Left lung (tissue), 10 donors: Measurements from ENCODE around the gene MDH1. TPM values are rescaled to one million over a fixed set of nuclear protein-coding genes. Genes with fewer than 3 reads are reported as not detected.

Experiments used
- ATAC-seq: fragments of 200-7000 bp; cut with Tn5 transposase; one replicate; pipeline ENCODE4 v1.9.1; 2020; ENCODE audit warnings: moderate library complexity
- DNase-seq, 4 donors: peaks; one replicate each; pipeline ENCODE4 v3.0.0-alpha.2; 2013 to 2020
- H3K27ac ChIP-seq, 2 donors: fragments of 200-600 bp; sonication (generic) in 1 of 2; one replicate each; pipeline versions ENCODE4 v1.5.0 to v1.8.0; 2020 to 2021
- H3K27me3 ChIP-seq, 2 donors: fragments of 200-600 bp; sonication (generic) in 1 of 2; one replicate each; pipeline versions ENCODE4 v1.5.0 to v1.8.0; 2020 to 2021
- H3K36me3 ChIP-seq, 2 donors: fragments of 200-600 bp; sonication (generic) in 1 of 2; one replicate each; pipeline versions ENCODE4 v1.5.0 to v1.8.0; 2020 to 2021
- H3K4me1 ChIP-seq, 2 donors: fragments of 200-600 bp; one replicate each; pipeline ENCODE4 v1.8.0; 2021
- H3K4me3 ChIP-seq, 2 donors: fragments of 200-600 bp; sonication (generic) in 1 of 2; one replicate each; pipeline versions ENCODE4 v1.5.0 to v1.8.0; 2020 to 2021; ENCODE audit warnings: mild to moderate bottlenecking in 1 of 2
- H3K9me3 ChIP-seq, 2 donors: fragments of 200-600 bp; sonication (generic) in 1 of 2; one replicate each; pipeline versions ENCODE4 v1.5.0 to v1.8.0; 2020 to 2021
- CTCF ChIP-seq, 2 donors: fragments of 200-600 bp; sonication (generic) in 1 of 2; IDR thresholded peaks; one replicate each; pipeline versions ENCODE4 v1.5.0 to v1.8.0; 2021; ENCODE audit warnings: antibody characterized with exemption in 2 of 2
- intact Hi-C, 2 donors: fragments of 100-400 bp; cut with DNase I; formaldehyde crosslinking; loops; one replicate each; pipeline versions ENCODE4 v1.11.2 to v1.14.2; 2022
- polyA plus RNA-seq, 6 donors: library from polyadenylated mRNA; unstranded; fragments of 120-200 nt; gene quantifications; one replicate each; pipeline ENCODE4 v1.2.1, GENCODE V29; 2013; ENCODE audit not compliant: insufficient read length in 6 of 6
- total RNA-seq, 2 donors: library from RNA; stranded (reverse); fragmentation: NEBNext Ultra II Directional; extraction: Animal tissue kit (Norgen Biotek cat#: 25700); gene quantifications; one replicate each; pipeline ENCODE4 v1.2.1, GENCODE V29; 2021
- donor health status: DM: no; HTN: yes; CAD: no.
- donor health status: DM: no; HTN: no; CAD: no.

The MDH1 gene
- total and polyA plus RNA-seq, 8 donors: 129 to 229 (median 191) TPM

GRCh38 chr2:63610525-63610924 is 21.8 kb downstream of the MDH1 start:
- TF ChIP-seq CTCF (IDR thresholded peaks at IDR 0.05): no peak
- intact Hi-C loops: no loop called here
- ATAC-seq (no peak), DNase-seq (no peak)
- no peaks in the 10 kb centered on the region for H3K9me3 ChIP-seq
- no peaks in the 10 kb centered on the region for H3K27me3 ChIP-seq
- H3K27ac ChIP-seq: no peak overlapping the region
- H3K4me3 ChIP-seq: no peak overlapping the region
- no peaks in the 10 kb centered on the region for H3K4me1 ChIP-seq
- H3K36me3 ChIP-seq: peaks cover 0 to 25% of the 10 kb centered on the region in 2 donors

GRCh38 chr2:63613391-63613901 is 24.7 kb downstream of the MDH1 start:
- Histone ChIP-seq H3K4me3 (no peak overlapping the region), H3K4me1 (no peaks in the 10 kb centered on the region), H3K27me3 (no peaks in the 10 kb centered on the region), H3K27ac (no peak overlapping the region), H3K36me3 (no peaks in the 10 kb centered on the region), H3K9me3 (no peaks in the 10 kb centered on the region)
- intact Hi-C loops: no loop called here
- no peak for ATAC-seq
- TF ChIP-seq CTCF (IDR thresholded peaks at IDR 0.05): no peak
- DNase-seq: no peak

DNA sequence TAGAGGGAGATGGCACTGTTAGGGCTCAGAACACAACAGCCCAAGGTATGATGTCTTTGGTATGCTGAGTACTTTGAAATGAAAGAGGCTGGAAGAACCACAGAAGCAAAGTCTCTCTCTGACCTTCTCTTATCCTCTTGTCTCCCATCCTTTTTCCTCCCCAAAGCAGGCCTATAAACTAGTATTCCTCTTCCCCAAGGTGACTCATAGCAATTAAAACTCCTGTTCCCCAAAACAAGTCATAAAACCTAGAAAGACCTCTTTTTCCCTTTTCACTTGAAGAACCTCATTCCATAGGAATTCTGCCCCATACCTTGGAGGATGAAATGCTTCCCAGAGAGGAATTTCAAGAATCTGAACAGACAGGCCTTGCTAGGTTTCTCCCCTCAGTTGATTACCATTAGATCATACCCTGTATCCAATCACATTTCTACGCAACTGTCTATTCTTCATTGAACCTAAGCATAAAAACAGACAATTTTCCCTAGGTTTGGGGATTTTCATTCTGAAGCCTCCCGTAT is 25.7 kb downstream of the MDH1 start:
- H3K9me3 ChIP-seq: no peaks in the 10 kb centered on the region
- TF ChIP-seq CTCF (IDR thresholded peaks at IDR 0.05): no peak
- H3K27ac ChIP-seq: no peak overlapping the region
- no peaks in the 10 kb centered on the region for H3K4me1 ChIP-seq
- DNase-seq (no peak), ATAC-seq (no peak)
- H3K4me3 ChIP-seq: no peak overlapping the region
- no peaks in the 10 kb centered on the region for H3K27me3 ChIP-seq
- intact Hi-C loops: no loop called here
- no peaks in the 10 kb centered on the region for H3K36me3 ChIP-seq

DNA sequence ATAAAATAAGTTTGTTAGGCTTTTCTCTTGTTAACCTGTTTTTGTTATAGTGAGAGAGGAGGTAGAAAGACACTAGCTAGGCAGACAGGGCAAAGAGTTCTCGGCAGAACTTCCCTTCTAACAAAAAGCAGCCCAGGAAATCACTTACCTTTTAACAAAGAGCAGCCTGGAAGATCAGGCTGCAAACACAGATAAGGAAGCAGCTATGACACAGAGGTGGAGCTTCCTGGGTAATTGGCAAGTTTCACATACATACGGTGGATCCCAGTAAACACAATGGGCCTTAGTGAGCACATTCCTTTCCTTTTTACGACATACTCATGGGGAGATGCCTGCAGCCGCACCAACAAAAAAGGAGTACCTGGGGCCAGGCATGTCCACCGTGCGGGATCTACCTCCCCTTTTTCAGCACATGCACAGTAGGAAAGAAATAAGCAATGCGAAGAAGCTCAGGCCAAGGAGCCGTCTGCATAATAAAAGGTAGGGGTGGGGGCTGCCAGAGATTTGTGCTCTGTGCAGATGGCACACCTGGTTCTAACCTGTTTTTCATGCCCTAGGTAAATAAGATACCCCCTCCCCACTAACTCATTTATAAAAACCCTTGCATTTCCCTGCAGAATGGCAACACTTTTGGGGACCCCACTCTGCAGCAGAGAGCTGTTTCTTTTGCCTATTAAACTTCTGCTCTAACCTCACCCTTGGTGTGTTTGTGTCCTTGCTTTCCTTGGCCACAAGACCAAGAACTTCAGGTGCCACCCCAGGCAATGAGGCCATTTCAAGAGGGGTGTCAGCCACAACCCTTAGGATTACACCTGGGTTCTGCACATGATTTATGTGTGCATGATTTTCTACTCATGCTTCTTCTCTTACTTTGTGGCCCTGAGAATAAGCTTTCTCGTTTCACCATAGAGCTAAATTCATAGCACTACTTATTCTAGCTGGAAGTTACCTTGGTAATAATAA is 26.5 kb downstream of the MDH1 start:
- no peaks in the 10 kb centered on the region for H3K27me3 ChIP-seq
- intact Hi-C loops: no loop called here
- ATAC-seq (no peak), DNase-seq (no peak)
- no peak overlapping the region for H3K4me3 ChIP-seq
- H3K36me3 ChIP-seq: no peaks in the 10 kb centered on the region
- no peak overlapping the region for H3K27ac ChIP-seq
- TF ChIP-seq CTCF (IDR thresholded peaks at IDR 0.05): no peak
- H3K4me1 ChIP-seq: no peaks in the 10 kb centered on the region
- no peaks in the 10 kb centered on the region for H3K9me3 ChIP-seq

DNA sequence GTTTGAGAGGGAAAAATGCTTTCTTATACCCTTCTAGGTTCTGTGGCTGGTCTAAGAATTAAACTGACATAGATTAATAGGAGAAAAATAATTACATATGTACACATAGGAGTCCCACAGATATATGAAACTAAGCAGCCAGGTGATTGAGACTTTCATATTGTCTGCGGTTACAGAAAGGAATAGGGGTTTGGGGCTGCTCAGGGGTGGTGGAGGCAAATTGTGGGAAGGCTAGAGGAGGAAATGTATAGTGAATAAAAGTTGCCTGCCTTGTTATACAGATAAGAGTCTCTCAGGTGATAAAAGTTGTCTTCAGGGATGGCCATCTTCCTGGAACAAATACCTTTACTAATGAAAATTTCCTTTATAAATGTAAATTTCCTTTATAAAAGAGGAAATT is 28.6 kb downstream of the MDH1 start:
- Histone ChIP-seq H3K4me1 (no peaks in the 10 kb centered on the region), H3K27me3 (no peaks in the 10 kb centered on the region), H3K9me3 (no peaks in the 10 kb centered on the region), H3K27ac (no peak overlapping the region), H3K36me3 (no peaks in the 10 kb centered on the region), H3K4me3 (no peak overlapping the region)
- intact Hi-C loops: no loop called here
- ATAC-seq (no peak), DNase-seq (no peak)
- TF ChIP-seq CTCF (IDR thresholded peaks at IDR 0.05): no peak
